Measurements from ENCODE around the gene NUMB.

The NUMB gene

DNA sequence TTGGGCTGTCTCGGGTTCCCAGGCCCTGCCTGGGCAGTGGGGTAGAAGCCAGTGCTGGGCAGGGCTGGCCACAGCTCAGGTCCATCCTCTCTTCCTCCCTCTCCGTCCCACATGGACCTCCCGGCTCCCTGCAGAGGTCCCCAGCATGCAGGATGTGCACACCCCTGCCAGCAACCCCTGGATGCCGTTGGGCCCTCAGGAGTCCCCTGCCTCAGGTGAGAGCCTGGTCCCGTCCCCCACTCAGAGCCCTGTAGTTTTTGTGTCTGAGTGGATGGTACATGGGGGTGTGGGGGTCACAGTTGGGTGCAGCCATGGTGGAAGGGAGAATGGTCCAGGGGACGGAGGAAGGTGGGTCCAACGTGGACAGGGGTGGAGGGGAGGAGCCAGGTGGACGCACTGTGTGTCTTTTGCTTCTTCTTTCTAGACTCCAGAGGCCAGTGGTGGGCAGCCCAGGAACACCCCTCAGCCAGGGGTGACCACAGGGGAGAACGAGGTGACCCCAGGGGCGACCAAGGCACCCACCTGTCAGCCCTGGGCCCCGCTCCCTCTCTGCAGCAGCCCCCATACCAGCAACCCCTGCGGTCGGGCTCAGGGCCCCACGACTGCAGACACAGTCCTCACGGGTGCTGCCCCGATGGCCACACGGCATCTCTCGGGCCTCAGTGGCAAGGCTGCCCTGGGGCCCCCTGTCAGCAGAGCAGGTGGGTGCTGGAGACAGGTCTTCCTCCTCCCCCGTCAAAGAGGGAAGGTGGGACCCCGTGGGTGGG lies 199.3 kb downstream of the NUMB start:
- DNase-seq (no peak), ATAC-seq (ENCODE audit: insufficient read depth, low read depth) (no peak)
- H4K20me1 ChIP-seq (ENCODE audit: insufficient read depth, low read length): no peaks in the 10 kb centered on the region; the same call in 1 of the 2 replicates
- TF ChIP-seq EZH2 (IDR thresholded peaks at IDR 0.05; ENCODE audit: borderline replicate concordance, low read depth, low read length, severe bottlenecking): no peak
- TF ChIP-seq, protein P1, sequence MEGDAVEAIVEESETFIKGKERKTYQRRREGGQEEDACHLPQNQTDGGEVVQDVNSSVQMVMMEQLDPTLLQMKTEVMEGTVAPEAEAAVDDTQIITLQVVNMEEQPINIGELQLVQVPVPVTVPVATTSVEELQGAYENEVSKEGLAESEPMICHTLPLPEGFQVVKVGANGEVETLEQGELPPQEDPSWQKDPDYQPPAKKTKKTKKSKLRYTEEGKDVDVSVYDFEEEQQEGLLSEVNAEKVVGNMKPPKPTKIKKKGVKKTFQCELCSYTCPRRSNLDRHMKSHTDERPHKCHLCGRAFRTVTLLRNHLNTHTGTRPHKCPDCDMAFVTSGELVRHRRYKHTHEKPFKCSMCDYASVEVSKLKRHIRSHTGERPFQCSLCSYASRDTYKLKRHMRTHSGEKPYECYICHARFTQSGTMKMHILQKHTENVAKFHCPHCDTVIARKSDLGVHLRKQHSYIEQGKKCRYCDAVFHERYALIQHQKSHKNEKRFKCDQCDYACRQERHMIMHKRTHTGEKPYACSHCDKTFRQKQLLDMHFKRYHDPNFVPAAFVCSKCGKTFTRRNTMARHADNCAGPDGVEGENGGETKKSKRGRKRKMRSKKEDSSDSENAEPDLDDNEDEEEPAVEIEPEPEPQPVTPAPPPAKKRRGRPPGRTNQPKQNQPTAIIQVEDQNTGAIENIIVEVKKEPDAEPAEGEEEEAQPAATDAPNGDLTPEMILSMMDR (IDR thresholded peaks at IDR 0.05; ENCODE audit: borderline replicate concordance, extremely low read depth, low read length, poor library complexity, severe bottlenecking): no peak
- H3K27me3 ChIP-seq (ENCODE audit: insufficient read depth, low read length, poor library complexity): no peaks in the 10 kb centered on the region
- no peaks in the 10 kb centered on the region for H3K4me1 ChIP-seq (ENCODE audit: insufficient read depth, low read length)
- H3K27ac ChIP-seq (ENCODE audit: low read length): no peak overlapping the region
- H3K79me2 ChIP-seq (ENCODE audit: insufficient read depth, low read length): no peaks in the 10 kb centered on the region
- H3K9me3 ChIP-seq (ENCODE audit: insufficient read depth, low read length, severe bottlenecking): no peaks in the 10 kb centered on the region
- H3K4me2 ChIP-seq (ENCODE audit: insufficient read depth, low read length): no peak overlapping the region
- H3K36me3 ChIP-seq (ENCODE audit: insufficient read depth, low read length): no peaks in the 10 kb centered on the region
- H3K4me3 ChIP-seq (ENCODE audit: low read depth in 1 of 2, low read length in 2 of 2): no peak overlapping the region
- H2AFZ ChIP-seq (ENCODE audit: low read depth, low read length): no peak overlapping the region
- H3K9ac ChIP-seq (ENCODE audit: low read depth, low read length): no peak overlapping the region

DNA sequence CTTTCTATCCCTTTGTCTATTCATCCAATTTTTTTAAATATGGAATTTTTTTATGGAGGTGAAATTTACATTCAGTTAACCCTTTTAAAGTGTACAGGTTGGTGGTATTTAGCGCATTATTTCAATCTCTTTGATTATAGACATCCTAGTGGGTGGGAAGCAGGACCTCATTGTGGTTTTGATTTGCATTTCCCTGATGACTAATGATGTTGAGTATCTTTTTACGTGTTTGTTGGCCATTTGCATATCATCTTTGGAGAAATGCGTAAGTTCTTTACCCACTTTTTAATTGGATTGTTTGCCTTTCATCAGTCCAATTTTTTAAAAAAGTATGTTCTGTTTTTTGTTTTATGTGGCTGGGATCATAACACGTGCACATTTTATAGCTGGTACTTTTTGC lies 200.3 kb downstream of the NUMB start:
- ATAC-seq (ENCODE audit: insufficient read depth, low read depth) (no peak), DNase-seq (no peak)
- H3K27me3 ChIP-seq (ENCODE audit: insufficient read depth, low read length, poor library complexity): no peaks in the 10 kb centered on the region
- no peaks in the 10 kb centered on the region for H3K4me1 ChIP-seq (ENCODE audit: insufficient read depth, low read length)
- H2AFZ ChIP-seq (ENCODE audit: low read depth, low read length): no peak overlapping the region
- no peaks in the 10 kb centered on the region; the same call in 1 of the 2 replicates for H4K20me1 ChIP-seq (ENCODE audit: insufficient read depth, low read length)
- no peaks in the 10 kb centered on the region for H3K9me3 ChIP-seq (ENCODE audit: insufficient read depth, low read length, severe bottlenecking)
- no peaks in the 10 kb centered on the region for H3K79me2 ChIP-seq (ENCODE audit: insufficient read depth, low read length)
- H3K36me3 ChIP-seq (ENCODE audit: insufficient read depth, low read length): no peaks in the 10 kb centered on the region
- H3K27ac ChIP-seq (ENCODE audit: low read length): no peak overlapping the region
- no peak overlapping the region for H3K4me2 ChIP-seq (ENCODE audit: insufficient read depth, low read length)
- no peak overlapping the region for H3K4me3 ChIP-seq (ENCODE audit: low read depth in 1 of 2, low read length in 2 of 2)
- TF ChIP-seq, protein P1 (IDR thresholded peaks at IDR 0.05; ENCODE audit: borderline replicate concordance, extremely low read depth, low read length, poor library complexity, severe bottlenecking): no peak
- no peak for TF ChIP-seq EZH2 (IDR thresholded peaks at IDR 0.05; ENCODE audit: borderline replicate concordance, low read depth, low read length, severe bottlenecking)
- H3K9ac ChIP-seq (ENCODE audit: low read depth, low read length): no peak overlapping the region

- no peaks in the 10 kb centered on the region for H3K4me1 ChIP-seq (ENCODE audit: insufficient read depth, low read length)
- H3K36me3 ChIP-seq (ENCODE audit: insufficient read depth, low read length): no peaks in the 10 kb centered on the region
- no peak overlapping the region for H3K9ac ChIP-seq (ENCODE audit: low read depth, low read length)
- no peak overlapping the region for H3K4me3 ChIP-seq (ENCODE audit: low read depth in 1 of 2, low read length in 2 of 2)
- no peak for ATAC-seq (ENCODE audit: insufficient read depth, low read depth)
- H3K27me3 ChIP-seq (ENCODE audit: insufficient read depth, low read length, poor library complexity): no peaks in the 10 kb centered on the region
- no peaks in the 10 kb centered on the region; the same call in 1 of the 2 replicates for H4K20me1 ChIP-seq (ENCODE audit: insufficient read depth, low read length)
- H3K9me3 ChIP-seq (ENCODE audit: insufficient read depth, low read length, severe bottlenecking): no peaks in the 10 kb centered on the region
- no peak for DNase-seq
- H3K27ac ChIP-seq (ENCODE audit: low read length): no peak overlapping the region
- no peak overlapping the region for H3K4me2 ChIP-seq (ENCODE audit: insufficient read depth, low read length)
- H2AFZ ChIP-seq (ENCODE audit: low read depth, low read length): no peak overlapping the region
- no peaks in the 10 kb centered on the region for H3K79me2 ChIP-seq (ENCODE audit: insufficient read depth, low read length)
- TF ChIP-seq EZH2 (IDR thresholded peaks at IDR 0.05; ENCODE audit: borderline replicate concordance, low read depth, low read length, severe bottlenecking): no peak
- TF ChIP-seq, protein P1 (IDR thresholded peaks at IDR 0.05; ENCODE audit: borderline replicate concordance, extremely low read depth, low read length, poor library complexity, severe bottlenecking): no peak
Observed at GRCh38 chr14:73255693-73256225, 202.6 kb downstream of the NUMB start.
